Heart right ventricle (tissue), 16 donors: ENCODE measurements around the gene STX18. TPM values are rescaled to one million over a fixed set of nuclear protein-coding genes. Genes with fewer than 3 reads are reported as not detected.

Experiments
- ATAC-seq, 8 donors: fragments of 200-7000 bp; cut with Tn5 transposase; one replicate each; pipeline ENCODE4 v1.9.1; 2020; ENCODE audit warnings: mild to moderate bottlenecking in 8 of 8, moderate library complexity in 8 of 8, moderate number of reproducible peaks in 1 of 8
- DNase-seq, 2 donors: peaks; one replicate each; pipeline ENCODE4 v3.0.0-alpha.2; 2020
- H3K27ac ChIP-seq, 10 donors: fragments of 200-600 bp; sonication (generic) in 2 of 10; one replicate each; pipeline versions ENCODE4 v1.5.0 to v1.8.0; 2020 to 2022; ENCODE audit warnings: mild to moderate bottlenecking in 3 of 10
- H3K27me3 ChIP-seq, 7 donors: fragments of 200-600 bp; one replicate each; pipeline ENCODE4 v1.8.0; 2021 to 2022; ENCODE audit warnings: mild to moderate bottlenecking in 2 of 7
- H3K36me3 ChIP-seq, 9 donors: fragments of 200-600 bp; sonication (generic) in 1 of 9; one replicate each; pipeline versions ENCODE4 v1.5.0 to v1.8.0; 2020 to 2022; ENCODE audit warnings: mild to moderate bottlenecking in 2 of 9
- H3K4me1 ChIP-seq, 9 donors: fragments of 200-600 bp; sonication (generic) in 1 of 9; one replicate each; pipeline versions ENCODE4 v1.5.0 to v1.8.0; 2020 to 2022; ENCODE audit warnings: mild to moderate bottlenecking in 4 of 9
- H3K4me3 ChIP-seq, 10 donors: fragments of 200-600 bp; sonication (generic) in 2 of 10; one replicate each; pipeline versions ENCODE4 v1.5.0 to v1.8.0; 2020 to 2022; ENCODE audit warnings: mild to moderate bottlenecking in 7 of 10, moderate library complexity in 2 of 10
- H3K9me3 ChIP-seq, 11 donors: fragments of 200-600 bp in 10 of 11; sonication (generic) in 2 of 11; one replicate each; pipeline versions ENCODE4 v1.5.0 to v1.8.0; 2013 to 2022; ENCODE audit warnings: mild to moderate bottlenecking in 2 of 11, control low read depth in 1 of 11, moderate library complexity in 1 of 11
- WGBS, 2 donors: extraction: QIAGEN DNeasy Blood & Tissue Kit; methylation state at CpG; one replicate each; pipeline ENCODE4 v1.1.7; 2013; ENCODE audit warnings: inconsistent platforms in 1 of 2; 5-methylcytosine and 5-hydroxymethylcytosine counted together
- intact Hi-C, 10 donors: fragments of 100-400 bp; cut with DNase I; formaldehyde crosslinking; loops; one replicate each; pipeline versions ENCODE4 v1.11.1 to v1.14.2; 2022
- polyA plus RNA-seq, 2 donors: library from polyadenylated mRNA; stranded (reverse); fragments of 200-250 nt; gene quantifications; one replicate each; pipeline ENCODE4 v1.2.3, GENCODE V29; 2013
- total RNA-seq, 10 donors: library from RNA; stranded (reverse); fragmentation: NEBNext Ultra II Directional in 3 of 10; extraction: Animal tissue kit (Norgen Biotek cat#: 25700) in 3 of 10; gene quantifications; one replicate each; pipeline versions ENCODE4 v1.2.1 to v1.2.4, GENCODE V29; 2021 to 2023
- TF ChIP-seq, protein P1 (sequence below), 9 donors: fragments of 200-600 bp; sonication (generic) in 2 of 9; IDR thresholded peaks; one replicate each; pipeline versions ENCODE4 v1.5.0 to v1.8.0; 2021 to 2022; ENCODE audit warnings: antibody characterized with exemption in 9 of 9, mild to moderate bottlenecking in 5 of 9, moderate library complexity in 1 of 9
- donor health status: Arrhythmogenic right ventricular cardiomyopathy.
- donor health status: ischemic (EF 13 %, LVEDD 7.1; RV severe dilation, severe dysfunction).
- donor health status: healthy with polysubstance abuse.
- donor health status: DM: no; HTN: yes; CAD: no.
- donor health status: DM: no; HTN: no; CAD: no.
- donor health status: ischemic (EF 25% LVEDD 6.9; RV normal size, moderate dysfunction).
- donor health status: ischemic (EF 25% LVEDD 5.7; RV mildly dilated, moderate dysfunction).
- donor health status: healthy.
- donor health status: DM: yes; HTN: yes; CAD: no.
- donor health status: Ischemic cardiomyopathy.
- donor health status: ischemic (EF 35%, LVEDD 5.7; RV mildly dilated, moderate dysfunction).
- donor health status: nonischemic (EF 11% LVEDD 7.7; RV severe dilation, severe dysfunction).
- donor health status: DM: yes; HTN: yes; CAD: no.
- donor health status: PGD.
- donor health status: ischemic (EF 29% LVEDD 5.4; RV normal size, mild dysfunction).
- donor health status: nonischemic (EF 23%, LVEDD 6.1; RV moderate dilation, normal function).

The STX18 gene
- total and polyA plus RNA-seq, 12 donors: 13.5 to 24.5 (median 18.2) TPM

DNA sequence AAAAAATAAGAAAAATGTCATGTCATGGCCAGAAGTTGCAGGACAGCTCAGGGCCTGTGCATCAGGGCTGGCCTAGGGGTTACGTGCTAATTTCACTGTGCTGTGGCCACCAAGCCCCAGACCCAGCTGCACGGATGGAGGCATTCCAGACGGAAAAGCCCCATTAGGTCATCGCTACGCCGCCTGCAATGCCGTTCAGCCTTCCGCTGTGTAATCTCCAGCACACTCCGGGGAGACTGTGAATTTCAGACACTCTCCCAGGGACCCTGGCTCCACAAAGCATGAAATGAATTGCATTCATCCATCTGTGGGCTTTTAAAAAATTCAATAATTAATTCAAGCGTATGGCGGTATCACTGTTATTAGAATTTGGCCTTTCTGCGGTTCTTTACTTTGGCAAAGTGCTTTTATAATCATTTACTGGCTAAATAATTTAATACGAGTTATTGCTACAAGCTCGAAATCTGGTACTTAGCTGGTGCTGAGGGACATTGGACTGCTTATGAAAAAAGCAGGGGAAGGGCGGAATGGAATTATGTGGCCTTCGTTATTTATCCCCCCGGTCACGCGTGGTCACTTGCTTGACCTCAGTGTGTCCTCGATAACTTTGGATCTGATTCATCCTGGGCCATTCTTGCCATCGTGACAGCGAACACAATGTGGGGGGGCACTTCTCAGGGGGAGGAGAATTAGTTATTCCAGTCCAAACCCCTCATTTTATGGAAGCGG is 164.0 kb downstream of the STX18 start:
- Histone ChIP-seq H3K27ac (peak overlapping the region in 1 of 10 donors; percentile 15), H3K36me3 (no peaks in the 10 kb centered on the region), H3K9me3 (peaks cover 0 to 7% (median 0%) of the 10 kb centered on the region in 11 donors), H3K4me1 (peaks cover 0 to 3% (median 0%) of the 10 kb centered on the region in 9 donors), H3K27me3 (peaks cover 0 to 22% (median 0%) of the 10 kb centered on the region in 7 donors), H3K4me3 (no peak overlapping the region)
- DNase-seq (peak in 1 of 2 donors; percentile 42), ATAC-seq (peak; percentile 48 to 90 (median 78))
- 60 to 69% methylated on average over 23 of the region's 23 CpGs for WGBS, 2 donors
- TF ChIP-seq, protein P1, sequence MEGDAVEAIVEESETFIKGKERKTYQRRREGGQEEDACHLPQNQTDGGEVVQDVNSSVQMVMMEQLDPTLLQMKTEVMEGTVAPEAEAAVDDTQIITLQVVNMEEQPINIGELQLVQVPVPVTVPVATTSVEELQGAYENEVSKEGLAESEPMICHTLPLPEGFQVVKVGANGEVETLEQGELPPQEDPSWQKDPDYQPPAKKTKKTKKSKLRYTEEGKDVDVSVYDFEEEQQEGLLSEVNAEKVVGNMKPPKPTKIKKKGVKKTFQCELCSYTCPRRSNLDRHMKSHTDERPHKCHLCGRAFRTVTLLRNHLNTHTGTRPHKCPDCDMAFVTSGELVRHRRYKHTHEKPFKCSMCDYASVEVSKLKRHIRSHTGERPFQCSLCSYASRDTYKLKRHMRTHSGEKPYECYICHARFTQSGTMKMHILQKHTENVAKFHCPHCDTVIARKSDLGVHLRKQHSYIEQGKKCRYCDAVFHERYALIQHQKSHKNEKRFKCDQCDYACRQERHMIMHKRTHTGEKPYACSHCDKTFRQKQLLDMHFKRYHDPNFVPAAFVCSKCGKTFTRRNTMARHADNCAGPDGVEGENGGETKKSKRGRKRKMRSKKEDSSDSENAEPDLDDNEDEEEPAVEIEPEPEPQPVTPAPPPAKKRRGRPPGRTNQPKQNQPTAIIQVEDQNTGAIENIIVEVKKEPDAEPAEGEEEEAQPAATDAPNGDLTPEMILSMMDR (IDR thresholded peaks at IDR 0.05): no peak
- intact Hi-C loops: no loop called here

DNA sequence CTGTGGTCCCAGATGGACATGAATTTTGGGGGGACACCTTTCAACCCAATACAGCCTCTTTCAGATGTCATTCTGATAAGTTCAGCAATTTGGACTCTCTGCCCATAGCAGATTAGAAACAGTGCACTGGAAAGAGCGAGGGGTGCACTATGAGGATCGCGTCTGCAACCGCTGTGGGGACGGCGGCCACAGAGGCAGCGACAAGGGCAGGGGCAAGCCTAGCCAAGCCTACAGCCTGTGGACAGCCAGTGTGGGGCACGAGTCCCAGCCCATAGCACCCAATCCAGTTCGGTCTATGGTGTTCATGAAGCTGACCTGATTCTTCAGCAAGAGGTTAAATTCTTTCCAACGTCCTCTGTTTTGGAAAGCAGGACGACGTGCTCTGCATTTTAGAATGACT is 164.7 kb downstream of the STX18 start:
- Histone ChIP-seq H3K4me1 (no peaks in the 10 kb centered on the region), H3K9me3 (peaks cover 0 to 7% (median 0%) of the 10 kb centered on the region in 11 donors), H3K36me3 (no peaks in the 10 kb centered on the region), H3K27ac (peak overlapping the region in 1 of 10 donors; percentile 15), H3K4me3 (no peak overlapping the region), H3K27me3 (peaks cover 0 to 22% (median 0%) of the 10 kb centered on the region in 7 donors)
- 76 to 82% methylated on average over 12 of the region's 12 CpGs for WGBS, 2 donors
- intact Hi-C loops: no loop called here
- DNase-seq (no peak), ATAC-seq (no peak)
- TF ChIP-seq, protein P1 (IDR thresholded peaks at IDR 0.05): no peak

DNA sequence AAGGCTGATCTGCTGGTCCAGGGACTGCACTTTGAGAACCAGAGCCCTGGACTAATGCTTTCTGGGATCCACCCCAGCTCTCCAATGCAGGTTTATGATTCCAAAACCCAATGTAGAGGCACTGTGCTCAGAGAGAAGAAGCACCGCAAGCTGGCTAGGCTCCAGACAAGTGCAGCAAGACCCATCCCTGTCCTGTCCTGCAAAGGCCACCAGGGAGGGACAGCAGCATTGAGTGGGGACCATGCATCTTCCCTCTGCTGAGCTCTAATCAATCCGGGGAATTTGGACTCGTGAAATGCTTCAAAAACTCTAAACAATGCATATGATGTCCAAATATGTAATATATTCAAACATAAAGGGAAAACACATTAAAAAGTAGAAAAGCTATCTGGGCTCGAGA is 165.8 kb downstream of the STX18 start:
- Histone ChIP-seq H3K27ac (no peak overlapping the region), H3K4me3 (no peak overlapping the region), H3K9me3 (peaks cover 0 to 7% (median 0%) of the 10 kb centered on the region in 11 donors), H3K27me3 (peaks cover 0 to 22% (median 0%) of the 10 kb centered on the region in 7 donors), H3K4me1 (no peaks in the 10 kb centered on the region), H3K36me3 (no peaks in the 10 kb centered on the region)
- intact Hi-C loops: no loop called here
- 79 to 82% methylated on average over 4 of the region's 4 CpGs for WGBS, 2 donors
- DNase-seq (no peak), ATAC-seq (peak in 1 of 8 donors; percentile 25)
- TF ChIP-seq, protein P1 (IDR thresholded peaks at IDR 0.05): no peak

DNA sequence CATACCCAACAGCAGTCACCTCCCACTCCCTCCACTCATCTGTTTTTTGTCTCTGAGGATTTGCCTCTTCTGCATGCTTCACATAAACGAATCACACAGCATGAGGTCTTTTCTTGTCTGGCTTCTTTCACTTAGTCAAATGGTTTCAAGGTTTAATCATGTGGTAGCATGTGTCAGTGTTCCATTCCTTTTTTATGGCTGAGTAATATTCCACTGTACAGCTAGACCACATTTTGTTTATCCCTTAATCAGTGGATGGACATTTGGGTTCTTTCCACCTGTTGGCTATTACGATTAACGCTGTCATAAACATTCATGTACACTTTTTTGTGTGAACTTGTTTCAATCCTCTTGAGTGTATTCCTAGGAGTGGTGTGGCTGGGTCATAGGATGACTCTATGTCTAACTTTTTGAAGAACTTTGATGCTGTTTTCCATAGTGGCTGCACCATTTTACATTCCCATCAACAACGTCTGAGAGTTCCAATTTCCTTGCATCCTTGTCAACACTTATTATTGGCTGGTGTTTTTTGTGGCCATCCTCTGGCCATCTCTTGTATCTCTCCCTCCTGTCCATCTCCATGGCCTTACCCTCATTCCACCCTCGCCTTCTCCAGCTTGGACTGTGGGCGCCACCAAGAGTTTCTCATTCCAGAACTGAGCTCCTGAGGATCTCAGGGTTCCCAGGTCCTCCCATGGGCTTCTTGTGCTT is 167.3 kb downstream of the STX18 start:
- no peak overlapping the region for H3K4me3 ChIP-seq
- intact Hi-C loops: no loop called here
- DNase-seq (no peak), ATAC-seq (no peak)
- peaks cover 0 to 7% (median 0%) of the 10 kb centered on the region in 11 donors for H3K9me3 ChIP-seq
- peaks cover 0 to 16% (median 0%) of the 10 kb centered on the region in 7 donors for H3K27me3 ChIP-seq
- no peak overlapping the region for H3K27ac ChIP-seq
- no peaks in the 10 kb centered on the region for H3K36me3 ChIP-seq
- WGBS, 2 donors: 77 to 78% methylated on average over 6 of the region's 6 CpGs
- TF ChIP-seq, protein P1 (IDR thresholded peaks at IDR 0.05): no peak
- no peaks in the 10 kb centered on the region for H3K4me1 ChIP-seq

Other genes starting within 250 kb of the STX18 start
- 10 to 100 TPM in 1 of 10 donors, 1 to 10 TPM in 9; 1.4 to 10.5 (median 4.1) TPM for gene NSG1, start 154.9 kb downstream of the STX18 start, total RNA-seq
- 1 to 10 TPM; 1.5 to 1.6 TPM for gene NSG1, start 154.9 kb downstream of the STX18 start, polyA plus RNA-seq